Type B pancreatic cell (in vitro differentiated cells): ENCODE measurements around the gene CASTOR1. TPM values are rescaled to one million over a fixed set of nuclear protein-coding genes. Genes with fewer than 3 reads are reported as not detected.
A peak's percentile ranks its signal among the peaks of the same experiment; 100 is the strongest.

Source experiments
- DNase-seq: peaks from one replicate; pipeline ENCODE4 v3.0.0; 2021; ENCODE audit warnings: mixed read lengths; ENCODE audit not compliant: unreplicated experiment; ENCODE audit errors: extremely low spot score
- H3K27ac Mint-ChIP-seq: 2 replicates; pipeline ENCODE4 v1.8.0; 2021; ENCODE audit warnings: mild to moderate bottlenecking, mixed read lengths
- H3K27me3 Mint-ChIP-seq: 2 replicates; pipeline ENCODE4 v1.8.0; 2021; ENCODE audit warnings: mixed read lengths
- H3K36me3 Mint-ChIP-seq: 2 replicates; pipeline ENCODE4 v1.8.0; 2021; ENCODE audit warnings: mixed read lengths
- H3K4me1 Mint-ChIP-seq: one replicate; pipeline ENCODE4 v1.8.0; 2021; ENCODE audit warnings: mixed read lengths; ENCODE audit not compliant: unreplicated experiment
- H3K4me3 Mint-ChIP-seq: 2 replicates; pipeline ENCODE4 v1.8.0; 2021; ENCODE audit warnings: mild to moderate bottlenecking, mixed read lengths
- H3K9me3 Mint-ChIP-seq: 2 replicates; pipeline ENCODE4 v1.8.0; 2021; ENCODE audit warnings: mixed read lengths
- total RNA-seq: library from RNA; stranded (reverse); gene quantifications from 2 replicates; pipeline ENCODE4 v1.2.1, GENCODE V29; 2021; ENCODE audit warnings: low replicate concordance
- TF ChIP-seq, protein P1 (sequence below): fragments of 200-600 bp; sonication (generic); conservative IDR thresholded peaks from 2 replicates; pipeline ENCODE4 v1.5.0; 2021; ENCODE audit warnings: antibody characterized with exemption, mild to moderate bottlenecking

CASTOR1 gene
- total RNA-seq, 1 donor from 2014 or later: 11.4 TPM

DNA sequence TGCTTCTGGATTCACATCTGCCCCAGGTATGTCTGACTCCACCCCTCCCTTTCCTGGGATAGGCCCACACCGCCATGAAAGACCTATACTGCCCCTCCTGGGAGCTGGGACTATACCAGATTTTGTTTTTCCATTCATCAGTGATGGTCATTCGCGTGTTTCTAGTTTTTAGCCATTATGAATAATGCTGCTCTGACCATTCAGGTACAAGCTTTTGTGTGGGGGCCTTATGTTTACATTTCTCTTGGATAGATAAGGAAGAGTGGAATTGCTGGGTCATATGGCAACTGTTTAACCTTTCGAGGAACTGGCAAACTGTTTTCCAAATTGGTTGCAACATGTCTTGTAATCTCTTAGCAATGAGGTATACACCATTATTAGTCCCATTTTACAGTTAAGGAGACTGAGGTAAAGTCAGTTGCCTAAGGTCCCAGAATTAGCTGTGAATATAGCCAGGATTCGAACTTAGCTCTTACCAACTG lies 38.6 kb upstream of the CASTOR1 start:
- TF ChIP-seq, protein P1, sequence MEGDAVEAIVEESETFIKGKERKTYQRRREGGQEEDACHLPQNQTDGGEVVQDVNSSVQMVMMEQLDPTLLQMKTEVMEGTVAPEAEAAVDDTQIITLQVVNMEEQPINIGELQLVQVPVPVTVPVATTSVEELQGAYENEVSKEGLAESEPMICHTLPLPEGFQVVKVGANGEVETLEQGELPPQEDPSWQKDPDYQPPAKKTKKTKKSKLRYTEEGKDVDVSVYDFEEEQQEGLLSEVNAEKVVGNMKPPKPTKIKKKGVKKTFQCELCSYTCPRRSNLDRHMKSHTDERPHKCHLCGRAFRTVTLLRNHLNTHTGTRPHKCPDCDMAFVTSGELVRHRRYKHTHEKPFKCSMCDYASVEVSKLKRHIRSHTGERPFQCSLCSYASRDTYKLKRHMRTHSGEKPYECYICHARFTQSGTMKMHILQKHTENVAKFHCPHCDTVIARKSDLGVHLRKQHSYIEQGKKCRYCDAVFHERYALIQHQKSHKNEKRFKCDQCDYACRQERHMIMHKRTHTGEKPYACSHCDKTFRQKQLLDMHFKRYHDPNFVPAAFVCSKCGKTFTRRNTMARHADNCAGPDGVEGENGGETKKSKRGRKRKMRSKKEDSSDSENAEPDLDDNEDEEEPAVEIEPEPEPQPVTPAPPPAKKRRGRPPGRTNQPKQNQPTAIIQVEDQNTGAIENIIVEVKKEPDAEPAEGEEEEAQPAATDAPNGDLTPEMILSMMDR: peak; percentile 1
- peak overlapping the region; percentile 87 for H3K27ac Mint-ChIP-seq
- H3K27me3 Mint-ChIP-seq: no peaks in the 10 kb centered on the region
- peak overlapping the region; percentile 79 for H3K4me3 Mint-ChIP-seq
- peaks cover 20% of the 10 kb centered on the region for H3K4me1 Mint-ChIP-seq
- DNase-seq: no peak
- H3K36me3 Mint-ChIP-seq: peaks cover 8% of the 10 kb centered on the region
- H3K9me3 Mint-ChIP-seq: no peaks in the 10 kb centered on the region

DNA sequence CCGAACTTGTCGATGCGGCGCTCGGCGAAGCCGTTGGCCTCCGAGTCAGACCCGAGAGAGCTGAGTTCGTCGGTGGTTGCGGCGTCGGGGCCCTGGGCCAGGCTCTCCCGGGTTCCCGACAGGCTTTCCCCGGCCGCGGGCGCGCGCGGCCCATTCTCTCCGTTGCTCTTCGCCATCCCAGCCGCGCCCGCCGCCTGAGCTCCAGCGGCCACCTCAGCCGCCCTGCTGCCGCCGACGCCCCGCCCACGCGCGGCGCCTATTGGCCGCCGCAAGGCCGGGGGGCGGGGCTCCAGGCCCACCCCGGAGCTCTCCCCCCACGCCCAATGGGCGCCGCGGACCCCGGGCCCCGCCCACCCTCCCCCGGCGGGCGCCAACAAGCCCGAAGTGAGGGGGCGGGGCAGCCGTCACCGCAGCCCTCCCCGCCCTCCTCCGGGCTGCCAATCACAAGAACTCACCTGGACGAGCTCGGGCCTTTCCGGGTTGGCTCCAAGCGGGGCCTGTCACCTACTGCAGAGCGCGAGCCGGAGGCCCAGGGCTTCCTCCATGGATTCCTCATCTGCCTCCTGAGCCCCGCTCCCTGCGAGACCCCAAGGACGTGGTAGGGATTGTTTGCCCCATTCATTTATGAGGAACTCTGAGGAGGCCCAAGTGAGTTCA lies 37.5 kb upstream of the CASTOR1 start, which contains the start of gene TBC1D10A:
Gene TBC1D10A (minus strand): TSS at position 236 of the 657 bp plus-strand sequence. CDS start 60 bp downstream, at position 176.
- TF ChIP-seq, protein P1: no peak
- Mint-ChIP-seq H3K27ac (peak within 1 kb of the TSS; percentile 87), H3K4me1 (peaks cover 21% of the 10 kb centered on the region), H3K27me3 (no peaks in the 10 kb centered on the region), H3K36me3 (peaks cover 5% of the 10 kb centered on the region), H3K9me3 (no peaks in the 10 kb centered on the region), H3K4me3 (peak within 1 kb of the TSS; percentile 89)
- DNase-seq: peak; percentile 92

DNA sequence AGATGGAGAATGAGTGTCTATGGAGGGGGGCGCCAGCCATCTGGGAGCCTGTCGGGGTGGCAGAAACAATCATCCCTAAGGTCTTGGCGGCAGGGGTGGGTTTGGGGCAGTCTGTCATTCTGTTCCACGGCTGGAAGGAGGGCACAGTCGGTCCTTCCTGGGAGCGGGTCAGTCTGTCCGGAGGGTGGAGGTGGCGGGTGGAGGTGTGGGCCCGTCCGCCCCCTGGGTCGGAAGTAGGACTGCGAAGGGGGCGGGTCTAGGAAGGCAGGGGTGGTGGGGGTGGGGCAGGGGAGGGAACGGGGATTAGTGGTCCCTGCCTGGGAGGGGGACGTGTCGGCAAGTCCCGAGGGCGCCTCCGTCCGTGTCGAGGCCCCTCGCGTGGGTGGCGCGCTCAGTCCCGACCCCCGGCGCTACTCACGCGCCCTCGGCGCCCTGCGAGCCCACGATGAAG lies 37.0 kb upstream of the CASTOR1 start:
- no peak for DNase-seq
- H3K27ac Mint-ChIP-seq: no peak overlapping the region
- no peaks in the 10 kb centered on the region for H3K27me3 Mint-ChIP-seq
- peaks cover 5% of the 10 kb centered on the region for H3K36me3 Mint-ChIP-seq
- H3K4me1 Mint-ChIP-seq: peaks cover 23% of the 10 kb centered on the region
- peak overlapping the region; percentile 89 for H3K4me3 Mint-ChIP-seq
- no peaks in the 10 kb centered on the region for H3K9me3 Mint-ChIP-seq
- TF ChIP-seq, protein P1: no peak

DNA sequence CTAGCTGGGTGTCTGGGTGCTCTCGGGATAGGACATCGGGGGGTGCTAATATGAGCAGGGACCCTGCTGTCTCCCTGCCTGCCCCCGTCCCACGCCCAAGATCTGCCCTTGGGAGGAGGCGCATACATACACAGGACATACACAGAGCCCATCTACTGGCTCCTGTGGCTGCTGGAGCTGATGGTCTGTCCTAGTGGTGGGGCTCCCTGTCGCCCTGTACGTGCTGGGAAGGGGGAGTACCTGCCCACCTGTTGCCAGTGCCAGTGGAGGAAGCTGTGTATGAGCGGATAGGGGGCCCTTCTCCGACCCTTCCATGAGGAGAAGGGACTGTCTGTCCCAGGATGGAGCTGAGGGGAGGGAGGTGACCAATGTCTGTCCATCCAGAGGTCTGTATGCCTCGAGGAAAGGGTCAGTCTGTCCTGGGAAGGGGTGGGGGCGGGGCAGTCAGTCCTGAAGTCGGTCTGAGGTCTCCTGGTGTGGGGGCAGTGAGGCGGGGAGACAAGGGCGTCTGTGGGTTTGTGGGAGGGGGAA lies 36.5 kb upstream of the CASTOR1 start:
- peak overlapping the region; percentile 89 for H3K4me3 Mint-ChIP-seq
- peaks cover 23% of the 10 kb centered on the region for H3K4me1 Mint-ChIP-seq
- H3K27ac Mint-ChIP-seq: no peak overlapping the region
- TF ChIP-seq, protein P1: no peak
- H3K9me3 Mint-ChIP-seq: no peaks in the 10 kb centered on the region
- H3K36me3 Mint-ChIP-seq: peaks cover 5% of the 10 kb centered on the region
- H3K27me3 Mint-ChIP-seq: no peaks in the 10 kb centered on the region
- DNase-seq: no peak

DNA sequence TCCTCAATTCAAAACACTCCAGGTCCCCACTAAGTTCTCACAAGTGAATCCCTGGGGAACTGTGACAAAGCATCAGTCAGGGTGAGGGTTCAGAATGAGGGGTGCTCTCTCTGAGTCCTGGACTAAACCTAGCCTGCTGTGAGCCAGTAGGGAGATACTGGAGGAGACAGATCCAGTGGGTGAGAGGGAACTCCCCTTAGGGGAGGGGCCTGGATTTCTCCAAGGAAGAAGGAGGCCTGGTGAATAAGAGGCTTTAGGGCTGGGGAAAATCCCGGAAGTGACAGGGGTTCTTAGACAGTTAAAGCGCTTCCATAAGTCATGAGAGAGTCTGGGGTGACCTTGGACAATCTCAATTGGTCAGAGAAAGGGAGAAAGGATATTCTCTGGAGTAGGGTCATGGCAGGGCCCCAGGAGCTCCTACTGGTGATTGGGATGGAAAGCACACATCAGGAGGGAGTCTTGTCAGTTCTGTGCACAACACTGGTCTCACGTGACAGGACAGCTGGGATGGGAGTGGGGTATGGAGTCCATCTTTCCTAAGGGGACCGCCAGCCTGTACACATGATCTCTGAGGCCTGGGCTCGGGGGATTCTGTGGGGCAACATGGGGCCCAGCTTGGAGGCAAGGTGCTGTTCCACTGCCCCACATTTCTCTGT lies 35.9 kb upstream of the CASTOR1 start:
- no peak for DNase-seq
- H3K4me3 Mint-ChIP-seq: peak overlapping the region; percentile 89
- H3K27me3 Mint-ChIP-seq: no peaks in the 10 kb centered on the region
- TF ChIP-seq, protein P1: no peak
- H3K9me3 Mint-ChIP-seq: no peaks in the 10 kb centered on the region
- no peaks in the 10 kb centered on the region for H3K36me3 Mint-ChIP-seq
- H3K27ac Mint-ChIP-seq: peak overlapping the region; percentile 72
- H3K4me1 Mint-ChIP-seq: peaks cover 23% of the 10 kb centered on the region
